ENCODE results near the gene ADGRA1. TPM values are rescaled to one million over a fixed set of nuclear protein-coding genes. Genes with fewer than 3 reads are reported as not detected.

Gene ADGRA1
- total and polyA plus RNA-seq, 2 experiments from 2014 or later, result not detected

DNA sequence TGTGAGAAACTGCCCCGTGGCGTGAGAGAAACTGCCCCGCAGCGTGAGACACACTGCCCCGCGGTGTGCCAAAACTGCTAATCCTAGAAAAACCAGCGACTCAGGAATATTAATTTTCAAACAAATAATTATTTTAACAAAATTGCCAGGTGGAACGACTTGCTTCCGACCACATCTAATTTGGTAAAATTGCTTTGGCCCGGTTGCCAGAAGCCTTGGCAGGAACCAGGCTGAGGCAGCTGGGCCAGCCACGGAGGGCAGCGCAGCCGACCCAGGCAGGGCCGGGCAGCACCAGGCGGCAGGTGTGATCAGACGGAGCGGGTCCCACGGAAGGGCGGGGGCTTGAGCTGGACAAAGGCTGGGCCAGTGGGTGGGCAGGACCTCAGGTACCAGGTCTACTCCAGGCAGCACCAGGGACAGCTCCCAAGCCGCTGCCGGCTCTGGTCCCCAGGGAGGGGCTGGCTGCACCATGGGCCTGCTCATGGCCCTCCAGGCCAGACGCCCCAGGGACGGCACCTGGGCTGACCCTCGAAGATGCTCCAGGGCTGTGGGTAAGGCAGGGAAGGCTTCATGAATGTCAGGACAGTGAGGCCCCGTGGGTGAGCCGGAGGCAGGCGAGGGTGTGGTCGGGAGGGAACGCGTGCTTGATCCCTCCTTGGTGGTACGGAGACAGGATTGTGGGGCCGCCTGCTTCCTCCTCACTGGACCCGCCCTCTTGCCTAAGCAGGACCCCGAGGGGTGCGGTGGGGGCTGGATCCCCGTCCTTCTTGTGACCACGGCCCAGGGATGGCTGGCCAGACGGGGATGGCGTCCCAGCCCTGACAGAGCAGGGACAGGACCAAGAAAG, 7.7 kb upstream of the ADGRA1 start:
- H3K9ac ChIP-seq, result no peak overlapping the region
- 44 to 46% methylated on average over 37 to 39 of the region's 39 CpGs for WGBS, 2 experiments (ENCODE audit: low coverage in 1 of 2, low lambda C conversion rate in 2 of 2, missing lambda C conversion rate in 2 of 2)
- no peak overlapping the region for H2AFZ ChIP-seq
- H3K4me2 ChIP-seq (ENCODE audit: unreplicated experiment), result no peak overlapping the region
- TF ChIP-seq EZH2phosphoT487 (IDR thresholded peaks at IDR 0.05; ENCODE audit: insufficient read depth, low read depth) (no peak), EZH2 (IDR thresholded peaks at IDR 0.05; ENCODE audit: insufficient read depth, poor library complexity, severe bottlenecking) (no peak)
- H3K79me2 ChIP-seq (ENCODE audit: insufficient read depth), result no peaks in the 10 kb centered on the region
- H4K20me1 ChIP-seq (ENCODE audit: insufficient read depth), result no peaks in the 10 kb centered on the region
- no peaks in the 10 kb centered on the region for H3K9me2 ChIP-seq (ENCODE audit: insufficient read depth)
- peak; percentile 23 for DNase-seq
- H3K9me3 ChIP-seq (ENCODE audit: low read depth), result no peaks in the 10 kb centered on the region
- H3K27ac ChIP-seq, result no peak overlapping the region
- H3K27me3 ChIP-seq (replicated peaks; ENCODE audit: insufficient read depth), result peaks cover 13% of the 10 kb centered on the region; the same call in 1 of the 2 replicates
- no peak overlapping the region for H3K4me3 ChIP-seq
- in situ Hi-C loops (cut with MboI), result no loop called here
- H3K4me1 ChIP-seq (ENCODE audit: insufficient read depth), result no peaks in the 10 kb centered on the region
- H3F3A ChIP-seq (ENCODE audit: insufficient read depth), result no peaks in the 10 kb centered on the region
- H3K36me3 ChIP-seq (ENCODE audit: low read depth), result no peaks in the 10 kb centered on the region

DNA sequence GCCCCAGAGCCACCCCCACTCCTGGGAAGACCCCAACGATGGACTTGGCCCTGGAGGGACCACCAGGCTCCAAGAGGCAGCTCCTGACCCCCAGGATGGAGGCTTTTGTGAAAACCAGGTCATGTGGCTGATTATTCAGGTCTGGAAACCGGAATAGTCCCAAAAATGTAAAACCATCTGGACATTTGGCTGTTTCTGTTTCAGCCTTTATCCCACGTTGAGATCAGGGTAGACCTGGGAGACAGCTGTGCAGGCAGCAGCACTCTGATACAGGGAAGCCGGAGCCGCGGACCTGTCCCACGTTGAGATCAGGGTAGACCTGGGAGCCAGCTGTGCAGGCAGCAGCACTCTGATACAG, 7.1 kb upstream of the ADGRA1 start:
- peaks cover 13% of the 10 kb centered on the region; the same call in 1 of the 2 replicates for H3K27me3 ChIP-seq (replicated peaks; ENCODE audit: insufficient read depth)
- TF ChIP-seq EZH2phosphoT487 (IDR thresholded peaks at IDR 0.05; ENCODE audit: insufficient read depth, low read depth) (no peak), EZH2 (IDR thresholded peaks at IDR 0.05; ENCODE audit: insufficient read depth, poor library complexity, severe bottlenecking) (no peak)
- H3K4me3 ChIP-seq, result no peak overlapping the region
- no peaks in the 10 kb centered on the region for H4K20me1 ChIP-seq (ENCODE audit: insufficient read depth)
- H3K79me2 ChIP-seq (ENCODE audit: insufficient read depth), result no peaks in the 10 kb centered on the region
- no peak overlapping the region for H3K4me2 ChIP-seq (ENCODE audit: unreplicated experiment)
- H3K9me3 ChIP-seq (ENCODE audit: low read depth), result no peaks in the 10 kb centered on the region
- 8% methylated on average over 7 of the region's 7 CpGs for WGBS, 2 experiments (ENCODE audit: low coverage in 1 of 2, low lambda C conversion rate in 2 of 2, missing lambda C conversion rate in 2 of 2)
- no peaks in the 10 kb centered on the region for H3F3A ChIP-seq (ENCODE audit: insufficient read depth)
- H3K27ac ChIP-seq, result no peak overlapping the region
- H3K9me2 ChIP-seq (ENCODE audit: insufficient read depth), result no peaks in the 10 kb centered on the region
- DNase-seq, result no peak
- no peaks in the 10 kb centered on the region for H3K4me1 ChIP-seq (ENCODE audit: insufficient read depth)
- no peak overlapping the region for H2AFZ ChIP-seq
- no peak overlapping the region for H3K9ac ChIP-seq
- in situ Hi-C loops (cut with MboI), result no loop called here
- no peaks in the 10 kb centered on the region for H3K36me3 ChIP-seq (ENCODE audit: low read depth)

DNA sequence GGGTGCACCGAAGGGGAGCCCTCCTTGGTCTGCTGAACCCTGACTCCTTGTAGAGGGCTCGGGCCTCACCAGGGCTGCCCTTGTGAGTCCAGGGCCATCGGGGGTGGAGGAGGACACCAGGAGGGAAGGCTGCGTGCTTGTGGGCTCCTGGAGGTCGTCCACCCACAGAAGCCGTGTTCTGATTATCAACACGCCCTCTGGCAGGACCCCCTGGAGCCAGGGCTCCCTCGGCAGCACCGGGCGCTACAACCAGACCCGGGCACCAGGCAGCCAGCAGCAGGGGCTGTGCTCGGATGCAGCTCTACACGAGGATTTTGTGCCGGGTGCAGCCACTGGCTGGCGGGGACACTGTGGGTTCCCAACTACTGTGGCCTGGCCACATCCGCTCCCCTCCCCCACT, 6.1 kb upstream of the ADGRA1 start:
- 72 to 80% methylated on average over 15 to 16 of the region's 16 CpGs for WGBS, 2 experiments (ENCODE audit: low coverage in 1 of 2, low lambda C conversion rate in 2 of 2, missing lambda C conversion rate in 2 of 2)
- TF ChIP-seq EZH2 (IDR thresholded peaks at IDR 0.05; ENCODE audit: insufficient read depth, poor library complexity, severe bottlenecking), result no peak
- TF ChIP-seq EZH2phosphoT487 (IDR thresholded peaks at IDR 0.05; ENCODE audit: insufficient read depth, low read depth), result no peak

DNA sequence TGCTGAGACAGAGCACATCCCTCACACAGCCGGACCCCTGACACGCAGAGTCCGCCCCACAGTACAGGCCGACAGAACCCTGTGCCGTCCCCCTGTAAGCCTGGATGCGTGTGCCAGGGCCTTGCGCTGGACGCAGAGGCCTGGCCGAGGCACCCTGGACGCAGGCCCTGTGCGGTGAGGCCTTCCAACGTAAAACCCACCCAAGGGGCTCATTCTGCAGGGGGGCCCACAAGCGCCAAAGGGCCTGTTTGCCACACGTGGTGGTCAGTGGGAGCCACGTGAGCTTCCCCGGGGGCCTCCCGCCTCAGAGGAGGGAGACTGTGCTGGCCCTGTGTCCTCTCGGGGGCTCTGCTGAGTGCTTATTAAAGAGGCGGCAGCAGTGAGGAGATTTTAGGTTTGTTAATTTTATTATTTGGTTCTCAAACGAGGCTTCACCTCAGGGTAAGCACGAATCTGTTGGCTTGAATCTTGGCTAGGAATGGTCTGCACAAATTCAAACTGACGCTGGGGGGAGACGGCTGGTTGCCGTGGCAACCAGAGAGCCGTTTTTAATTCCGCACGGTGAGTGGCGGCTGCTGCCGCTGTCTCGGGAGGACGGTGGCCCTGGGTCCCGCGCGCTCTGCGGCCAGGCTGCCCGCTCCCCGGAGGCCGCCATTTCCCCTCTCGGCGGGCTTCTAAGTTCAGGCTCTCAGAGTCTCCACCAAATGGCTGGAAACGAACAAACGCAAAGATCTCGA, 4.9 kb upstream of the ADGRA1 start:
- H3F3A ChIP-seq (ENCODE audit: insufficient read depth), result no peaks in the 10 kb centered on the region
- H3K4me3 ChIP-seq, result no peak overlapping the region
- no peak for DNase-seq
- H3K9me3 ChIP-seq (ENCODE audit: low read depth), result no peaks in the 10 kb centered on the region
- no peak overlapping the region for H2AFZ ChIP-seq
- H3K27me3 ChIP-seq (replicated peaks; ENCODE audit: insufficient read depth), result peaks cover 22% of the 10 kb centered on the region
- H3K4me2 ChIP-seq (ENCODE audit: unreplicated experiment), result no peak overlapping the region
- no peak overlapping the region for H3K9ac ChIP-seq
- no peaks in the 10 kb centered on the region for H3K79me2 ChIP-seq (ENCODE audit: insufficient read depth)
- TF ChIP-seq EZH2 (IDR thresholded peaks at IDR 0.05; ENCODE audit: insufficient read depth, poor library complexity, severe bottlenecking), result peak; percentile 42
- TF ChIP-seq EZH2phosphoT487 (IDR thresholded peaks at IDR 0.05; ENCODE audit: insufficient read depth, low read depth), result no peak
- 25 to 33% methylated on average over 42 to 43 of the region's 43 CpGs for WGBS, 2 experiments (ENCODE audit: low coverage in 1 of 2, low lambda C conversion rate in 2 of 2, missing lambda C conversion rate in 2 of 2)
- in situ Hi-C loops (cut with MboI), result no loop called here
- no peaks in the 10 kb centered on the region for H3K36me3 ChIP-seq (ENCODE audit: low read depth)
- no peaks in the 10 kb centered on the region for H4K20me1 ChIP-seq (ENCODE audit: insufficient read depth)
- H3K27ac ChIP-seq, result no peak overlapping the region
- H3K4me1 ChIP-seq (ENCODE audit: insufficient read depth), result no peaks in the 10 kb centered on the region
- H3K9me2 ChIP-seq (ENCODE audit: insufficient read depth), result no peaks in the 10 kb centered on the region

More for the DNA sequence above, 6.1 kb upstream of the ADGRA1 start:
- Histone ChIP-seq H3K27me3 (replicated peaks; ENCODE audit: insufficient read depth) (peaks cover 13% of the 10 kb centered on the region; the same call in 1 of the 2 replicates), H3K4me1 (ENCODE audit: insufficient read depth) (no peaks in the 10 kb centered on the region), H3K36me3 (ENCODE audit: low read depth) (no peaks in the 10 kb centered on the region), H3F3A (ENCODE audit: insufficient read depth) (no peaks in the 10 kb centered on the region), H2AFZ (no peak overlapping the region), H3K9me3 (ENCODE audit: low read depth) (no peaks in the 10 kb centered on the region), H3K27ac (no peak overlapping the region), H4K20me1 (ENCODE audit: insufficient read depth) (no peaks in the 10 kb centered on the region), H3K9ac (no peak overlapping the region), H3K79me2 (ENCODE audit: insufficient read depth) (no peaks in the 10 kb centered on the region), H3K4me3 (no peak overlapping the region), H3K9me2 (ENCODE audit: insufficient read depth) (no peaks in the 10 kb centered on the region), H3K4me2 (ENCODE audit: unreplicated experiment) (no peak overlapping the region)
- in situ Hi-C loops (cut with MboI), result no loop called here
- DNase-seq, result no peak
